ENCODE measurements around the gene SASH1. TPM values are rescaled to one million over a fixed set of nuclear protein-coding genes. Genes with fewer than 3 reads are reported as not detected.

The SASH1 gene
- total RNA-seq, 1 donor from 2014 or later, result 20.5 TPM

DNA sequence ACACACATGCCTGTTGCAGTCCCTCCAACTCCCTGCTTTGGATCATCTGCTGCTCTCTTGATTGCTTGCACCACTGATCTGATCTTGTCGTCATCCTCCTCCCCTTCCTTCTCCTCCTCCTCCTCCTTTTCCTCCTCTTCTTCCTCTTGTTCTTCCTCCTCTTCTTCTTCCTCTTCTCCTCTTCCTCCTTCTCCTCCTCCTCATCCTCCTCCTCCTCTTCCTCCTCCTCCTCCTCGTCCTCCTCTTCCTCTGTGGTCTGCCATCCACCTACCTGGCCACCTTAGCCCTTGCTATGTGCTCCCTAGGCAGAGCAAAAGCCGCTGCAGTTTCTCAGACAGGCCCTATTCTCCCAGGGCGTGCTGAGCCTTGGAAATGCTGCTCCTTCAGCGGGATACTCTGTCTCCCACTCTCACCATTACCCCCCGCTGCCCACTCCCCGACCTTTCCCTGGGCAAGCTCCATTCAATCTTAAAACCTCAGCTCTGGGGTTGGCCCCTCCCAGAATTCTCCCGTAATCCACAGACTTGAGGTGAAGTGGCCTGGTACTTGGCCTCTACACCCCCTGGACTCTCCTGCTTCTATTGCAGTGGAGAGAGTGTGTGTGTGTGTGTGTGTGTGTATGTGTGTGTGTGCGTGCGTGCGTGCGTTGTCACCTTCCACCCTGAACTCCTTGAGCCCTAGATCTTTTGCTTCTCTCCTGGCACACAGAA is 105.0 kb downstream of the SASH1 start:
- no peak for DNase-seq (ENCODE audit: low spot score)
- intact Hi-C loops (cut with DNase I), result no loop called here

- intact Hi-C loops (cut with DNase I), result no loop called here
- DNase-seq (ENCODE audit: low spot score), result no peak
These were observed 105.9 kb downstream of the SASH1 start for GRCh38 chr6:148448369-148449012.

DNA sequence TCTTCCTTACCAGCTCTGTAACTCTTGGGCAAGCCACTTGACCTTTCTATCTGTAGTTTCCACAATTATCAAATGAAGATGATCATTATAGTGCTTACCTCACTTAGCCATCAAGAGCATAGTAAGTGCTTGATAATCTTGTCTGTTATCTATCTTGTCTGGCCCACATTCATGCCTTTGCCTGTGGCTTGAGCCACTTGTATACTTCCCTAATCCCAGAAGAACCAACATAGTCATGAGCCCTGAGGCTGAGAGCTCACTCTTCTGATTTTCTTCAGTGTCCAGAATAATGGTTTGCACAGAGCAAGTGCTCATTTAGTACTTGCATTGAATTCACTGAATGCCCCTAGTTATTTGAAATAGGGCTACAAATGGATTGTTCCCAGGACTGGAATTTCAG is 108.2 kb downstream of the SASH1 start:
- intact Hi-C loops (cut with DNase I), result no loop called here
- no peak for DNase-seq (ENCODE audit: low spot score)

GRCh38 chr6:148451690-148452089 is 109.1 kb downstream of the SASH1 start:
- intact Hi-C loops (cut with DNase I), result no loop called here
- no peak for DNase-seq (ENCODE audit: low spot score)

DNA sequence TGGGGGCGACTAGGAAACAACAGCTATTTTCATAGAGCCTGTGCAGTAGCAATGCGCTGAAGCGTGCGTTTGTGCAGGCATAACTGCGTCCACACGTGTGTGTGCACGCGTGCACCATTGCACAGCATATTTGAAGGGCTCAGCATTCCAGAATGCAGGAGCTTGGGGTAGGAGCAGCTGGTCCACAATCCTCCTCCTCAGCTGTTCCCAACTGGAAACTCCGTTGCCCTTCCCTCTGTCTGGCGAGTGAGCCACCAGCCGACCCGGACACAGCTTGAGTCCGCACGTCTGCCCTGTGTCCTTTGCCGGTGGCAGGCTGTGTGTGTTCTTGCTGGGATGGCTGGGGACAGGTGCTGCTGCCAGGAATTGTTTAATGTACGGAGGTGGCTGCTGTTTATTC is 110.2 kb downstream of the SASH1 start:
- intact Hi-C loops (cut with DNase I), result no loop called here
- no peak for DNase-seq (ENCODE audit: low spot score)

DNA sequence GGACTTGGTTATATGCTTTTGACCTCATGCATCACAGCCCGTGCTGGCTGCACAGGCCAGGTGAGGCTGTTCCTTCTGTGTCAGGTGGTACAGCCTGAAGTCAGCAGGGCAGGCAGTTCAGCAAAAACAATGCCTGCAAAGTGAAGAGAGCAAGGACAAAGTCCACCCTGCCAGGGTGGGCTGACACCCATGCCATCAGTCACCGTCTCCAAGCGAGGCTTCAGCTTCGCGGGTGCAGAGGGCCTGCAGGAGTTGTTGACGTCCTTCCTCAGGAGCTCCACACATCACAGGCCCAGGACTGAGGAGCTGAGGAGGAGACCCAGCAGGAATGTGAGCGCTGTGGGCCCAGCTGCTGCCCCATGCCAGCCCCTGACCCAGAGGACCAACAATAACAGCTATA is 111.3 kb downstream of the SASH1 start:
- intact Hi-C loops (cut with DNase I), result no loop called here
- no peak for DNase-seq (ENCODE audit: low spot score)

GRCh38 chr6:148455225-148455624 is 112.6 kb downstream of the SASH1 start:
- no peak for DNase-seq (ENCODE audit: low spot score)
- intact Hi-C loops (cut with DNase I), result no loop called here

- intact Hi-C loops (cut with DNase I), result no loop called here
- no peak for DNase-seq (ENCODE audit: low spot score)
These were observed 113.3 kb downstream of the SASH1 start for GRCh38 chr6:148455674-148456558.

DNA sequence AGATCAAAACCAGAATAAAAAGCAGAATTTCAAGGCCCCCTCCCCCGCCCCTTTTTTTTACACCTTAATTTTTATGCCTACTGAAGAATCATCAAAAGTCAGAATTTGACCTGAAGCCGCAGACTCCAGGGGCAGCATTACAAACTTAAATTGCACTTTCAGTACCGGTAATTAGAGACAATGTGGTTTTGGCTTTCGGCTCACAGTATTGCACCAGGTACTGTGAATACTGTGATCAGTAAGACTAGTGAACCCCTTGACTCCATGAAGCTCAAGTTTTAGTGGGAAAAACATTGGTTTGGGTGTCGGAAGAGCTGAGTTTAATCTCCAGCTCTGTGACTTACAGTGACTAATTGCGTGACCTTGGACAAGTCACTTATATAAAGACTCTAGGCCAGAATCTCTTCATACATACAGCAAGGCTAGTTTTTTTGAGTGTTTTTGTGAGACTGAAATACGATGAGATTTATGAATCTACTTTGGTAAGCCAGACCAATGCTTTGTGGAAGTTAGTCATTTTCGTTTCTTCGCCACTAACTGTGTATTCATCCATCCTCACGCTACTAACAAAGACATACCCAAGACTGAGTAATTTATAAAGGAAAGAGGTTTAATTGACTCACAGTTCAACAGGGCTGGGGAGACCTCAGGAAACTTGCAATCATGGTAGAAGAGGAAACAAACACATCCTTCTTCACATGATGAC is 114.7 kb downstream of the SASH1 start:
- intact Hi-C loops (cut with DNase I), result no loop called here

DNA sequence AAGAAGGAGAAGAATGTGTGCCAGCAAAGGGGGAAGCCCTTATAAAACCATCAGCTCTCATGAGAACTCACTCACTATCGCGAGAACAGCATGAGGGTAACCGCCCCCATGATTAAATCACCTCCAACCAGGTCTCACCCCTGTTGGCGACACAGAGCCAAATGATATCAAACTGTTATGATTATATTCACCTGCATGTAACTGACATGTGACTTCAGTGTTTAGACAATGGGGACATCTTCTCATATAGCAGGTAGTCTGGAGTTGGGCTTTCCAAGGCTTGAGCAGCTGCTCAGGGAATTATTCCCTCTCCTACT is 115.2 kb downstream of the SASH1 start:
- DNase-seq (ENCODE audit: low spot score), result no peak
- intact Hi-C loops (cut with DNase I), result no loop called here

More for the DNA sequence above, 114.7 kb downstream of the SASH1 start:
- no peak for DNase-seq (ENCODE audit: low spot score)

- no peak for DNase-seq (ENCODE audit: low spot score)
- intact Hi-C loops (cut with DNase I), result no loop called here
These were observed 116.6 kb downstream of the SASH1 start for GRCh38 chr6:148459238-148459637.

DNA sequence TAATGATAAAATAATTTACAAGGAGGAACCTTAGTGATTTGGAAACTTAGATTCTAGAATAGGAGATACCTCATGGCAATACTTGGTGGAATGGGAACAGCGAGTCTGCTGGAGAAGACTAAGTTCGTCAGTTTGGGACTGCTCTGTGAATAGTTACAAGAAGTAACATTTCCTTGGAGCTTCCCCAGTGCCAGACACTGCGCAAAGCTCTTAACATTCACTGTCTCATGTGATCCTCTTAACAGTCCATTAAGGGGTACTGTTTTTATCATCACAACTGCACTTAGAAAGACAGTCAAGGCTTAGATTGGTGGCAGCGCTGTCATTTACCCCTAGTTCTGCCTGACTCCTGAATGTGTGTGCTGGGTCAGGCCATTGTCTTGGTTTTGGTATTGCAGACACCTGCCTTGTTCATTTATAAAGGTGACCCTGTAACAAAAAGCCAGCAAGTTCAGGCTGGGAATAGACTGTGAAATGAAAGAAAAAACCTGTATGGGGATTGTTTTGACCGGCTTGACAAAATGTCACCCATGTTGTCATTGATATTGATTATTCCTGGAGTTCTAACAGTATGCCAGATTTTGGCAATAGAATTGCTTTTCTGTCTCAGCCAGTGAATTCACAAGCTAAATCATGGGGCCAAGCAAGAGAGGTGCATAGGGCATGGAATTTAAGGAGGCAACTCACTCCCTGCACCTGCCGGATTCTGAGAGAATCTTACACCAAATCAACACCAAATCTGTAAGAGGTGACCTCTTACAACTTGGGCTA is 118.4 kb downstream of the SASH1 start:
- intact Hi-C loops (cut with DNase I), result loop anchor here (5.0 kb wide), 3 partner anchors 119 to 954 kb away; partner anchors contain the start of genes SAMD5 and SASH1

DNA sequence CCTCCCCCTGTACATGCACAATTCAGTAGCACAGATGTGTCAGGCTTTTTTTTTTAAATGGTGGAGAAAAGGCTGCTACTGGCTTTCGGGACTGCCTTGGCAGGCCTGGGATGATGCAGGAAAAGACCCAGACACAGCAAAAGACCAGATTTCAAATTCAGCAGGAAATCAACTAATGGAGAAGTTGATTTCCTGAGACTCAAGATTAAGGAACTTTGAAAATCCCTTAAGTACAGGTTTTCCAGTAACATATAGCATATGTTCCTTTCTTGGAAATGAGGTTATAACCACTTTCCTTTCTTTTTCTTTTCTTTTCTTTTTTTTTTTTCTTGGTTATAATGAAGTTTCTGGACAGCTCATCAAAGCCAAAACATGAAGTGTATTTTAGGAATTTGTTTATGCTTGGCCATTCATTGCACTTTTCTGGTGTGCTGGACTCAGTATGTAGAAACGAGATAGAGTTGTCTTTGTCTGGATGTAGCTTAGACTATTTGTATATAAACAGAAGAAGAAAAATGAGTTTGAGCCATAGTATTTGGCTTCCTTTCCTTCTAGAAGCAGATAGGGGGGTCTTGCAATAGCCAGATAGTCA is 119.4 kb downstream of the SASH1 start:
- intact Hi-C loops (cut with DNase I), result loop anchor here (5.0 kb wide), 3 partner anchors 120 to 955 kb away; partner anchors contain the start of genes SAMD5 and SASH1
- no peak for DNase-seq (ENCODE audit: low spot score)

More for the DNA sequence above, 118.4 kb downstream of the SASH1 start:
- DNase-seq (ENCODE audit: low spot score), result no peak

GRCh38 chr6:148463671-148464070 is 121.0 kb downstream of the SASH1 start:
- DNase-seq (ENCODE audit: low spot score), result no peak
- intact Hi-C loops (cut with DNase I), result loop anchor here (2.0 to 5.0 kb wide), 4 partner anchors 121 to 956 kb away; partner anchors contain the start of genes SAMD5 and SASH1

DNA sequence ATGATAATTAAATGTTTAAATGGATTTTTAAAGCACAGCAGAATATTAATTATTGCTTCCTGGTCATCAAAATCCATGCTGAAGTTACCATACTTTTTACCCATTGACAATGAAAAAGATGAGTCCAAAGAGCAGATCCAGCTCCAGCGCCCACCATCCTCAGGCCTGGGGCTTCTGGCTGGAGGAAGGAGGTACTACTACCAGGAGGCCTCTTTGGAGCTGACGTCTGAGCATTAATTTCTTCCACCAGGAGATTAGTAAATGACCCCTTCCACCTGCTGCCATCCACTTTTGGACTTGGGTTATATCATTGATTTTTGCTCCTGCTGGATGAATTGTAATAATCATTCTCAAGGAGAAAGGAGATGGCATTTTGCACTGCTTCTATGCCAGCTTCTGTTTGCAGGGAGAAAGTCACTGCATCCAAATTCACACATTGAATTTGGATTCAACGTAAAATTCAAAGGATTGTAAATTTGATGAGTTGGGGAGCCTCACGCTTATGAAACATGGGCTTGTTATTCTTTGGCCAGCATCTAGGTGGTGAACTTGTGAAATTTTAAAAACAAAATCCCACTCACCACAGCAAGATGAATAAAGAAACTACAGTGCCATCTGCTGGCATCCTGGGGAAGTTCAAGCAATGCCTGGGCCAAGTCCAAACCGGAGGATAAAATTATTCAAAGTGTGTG is 121.8 kb downstream of the SASH1 start:
- no peak for DNase-seq (ENCODE audit: low spot score)
- intact Hi-C loops (cut with DNase I), result loop anchor here (2.0 to 5.0 kb wide), 4 partner anchors 122 to 957 kb away; partner anchors contain the start of genes SAMD5 and SASH1

DNA sequence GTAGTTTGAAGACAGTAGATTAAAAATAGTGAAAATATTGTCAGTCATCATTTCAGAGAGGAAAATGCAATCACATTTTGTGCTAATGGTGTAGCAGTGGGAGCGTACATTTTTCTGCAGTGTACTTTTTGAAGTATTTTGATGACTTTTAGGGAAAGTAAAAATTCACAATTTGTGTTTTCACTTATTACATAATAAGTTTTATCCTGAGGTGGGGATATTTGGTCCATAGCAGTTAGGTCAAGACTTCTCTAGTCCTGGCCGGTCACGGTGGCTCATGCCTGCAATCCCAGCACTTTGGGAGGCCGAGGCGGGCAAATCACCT is 122.3 kb downstream of the SASH1 start:
- no peak for DNase-seq (ENCODE audit: low spot score)
- intact Hi-C loops (cut with DNase I), result loop anchor here (2.0 kb wide), 1 partner anchor 288 kb away; no protein-coding TSS in a partner anchor

DNA sequence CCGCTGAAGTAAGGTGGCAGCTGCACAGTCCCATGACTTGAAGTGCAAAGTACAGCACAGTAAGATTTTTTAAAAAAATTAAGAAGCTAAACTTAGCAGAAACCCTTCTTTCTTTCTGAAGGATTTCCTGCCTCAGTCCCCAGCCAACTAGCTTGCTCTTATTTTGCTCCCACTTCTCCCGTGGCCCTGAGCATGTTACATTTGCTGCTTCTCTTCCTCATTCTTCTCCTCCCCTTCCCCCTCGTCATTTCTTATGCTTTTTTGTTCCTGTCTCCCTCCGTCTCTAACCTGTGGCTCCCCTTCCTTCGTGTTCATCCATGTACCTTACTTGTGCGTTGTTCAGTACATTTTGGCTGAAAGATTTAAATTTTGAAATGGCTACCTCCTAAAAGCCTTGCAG is 123.0 kb downstream of the SASH1 start:
- no peak for DNase-seq (ENCODE audit: low spot score)
- intact Hi-C loops (cut with DNase I), result loop anchor here (2.0 kb wide), 1 partner anchor 289 kb away; no protein-coding TSS in a partner anchor

- intact Hi-C loops (cut with DNase I), result no loop called here
- no peak for DNase-seq (ENCODE audit: low spot score)
These were observed 123.5 kb downstream of the SASH1 start for GRCh38 chr6:148466158-148466557.
